GM19468 (cell line): ENCODE data around the gene TRAPPC4.
"Not testable (repeated sequence)": the region's sequence is repeated elsewhere in the genome, so short reads cannot be mapped to it uniquely, and the experiment has no call there.

ENCODE experiments used
- ATAC-seq: cut with Tn5 transposase; IDR thresholded peaks from one replicate; pipeline ENCODE4 v1.9.1; 2021; ENCODE audit warnings: mild to moderate bottlenecking, moderate library complexity, moderate number of reproducible peaks; ENCODE audit not compliant: unreplicated experiment; ENCODE audit errors: extremely low read depth

The TRAPPC4 gene

GRCh38 chr11:119012629-119013170 is 5.9 kb upstream of the TRAPPC4 start:
- ATAC-seq: no peak

GRCh38 chr11:119014209-119014924 is 4.2 kb upstream of the TRAPPC4 start:
- no peak for ATAC-seq

- no peak for ATAC-seq
These were observed 3.4 kb upstream of the TRAPPC4 start for GRCh38 chr11:119015054-119015611.

- no peak for ATAC-seq
These were observed 2.2 kb upstream of the TRAPPC4 start for GRCh38 chr11:119016216-119017009.

DNA sequence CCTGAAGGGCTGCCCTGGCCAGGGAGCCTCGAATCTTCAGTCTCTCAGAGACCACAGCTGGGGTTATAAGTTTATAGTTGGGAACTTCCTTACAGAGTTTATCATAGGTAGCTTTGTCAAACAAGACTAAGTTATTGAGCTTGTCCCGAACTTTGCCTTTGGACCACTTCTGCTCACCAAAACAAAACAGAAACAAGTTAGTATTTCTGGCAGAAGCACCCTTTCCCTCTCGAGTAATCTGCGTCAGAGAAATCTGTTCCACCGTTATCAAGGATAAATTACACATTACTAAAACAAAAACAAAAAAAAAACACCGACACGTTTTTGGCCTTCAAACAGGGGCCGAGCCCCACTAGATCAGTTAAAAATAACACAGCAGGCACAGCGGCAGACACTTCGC is 1.2 kb upstream of the TRAPPC4 start:
- not testable (repeated sequence) for ATAC-seq

- no peak for ATAC-seq
These were observed 1.4 kb downstream of the TRAPPC4 start for GRCh38 chr11:119019996-119020395.

DNA sequence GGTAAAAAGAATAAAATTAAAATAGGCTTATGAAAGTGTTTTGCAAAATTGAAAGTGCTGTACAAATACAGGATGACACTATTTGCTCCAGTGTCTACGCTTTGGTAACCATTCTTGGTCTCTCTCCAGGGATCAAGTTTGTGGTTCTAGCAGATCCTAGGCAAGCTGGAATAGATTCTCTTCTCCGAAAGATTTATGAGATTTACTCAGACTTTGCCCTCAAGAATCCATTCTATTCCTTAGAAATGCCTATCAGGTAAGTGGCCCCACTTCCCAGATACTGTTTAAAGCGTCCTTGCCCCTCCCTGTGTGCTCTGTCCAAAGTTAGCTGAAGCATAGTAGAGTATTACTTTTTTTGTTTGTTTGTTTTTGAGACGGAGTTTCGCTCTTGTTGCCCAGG is 3.1 kb downstream of the TRAPPC4 start:
- ATAC-seq: no peak

DNA sequence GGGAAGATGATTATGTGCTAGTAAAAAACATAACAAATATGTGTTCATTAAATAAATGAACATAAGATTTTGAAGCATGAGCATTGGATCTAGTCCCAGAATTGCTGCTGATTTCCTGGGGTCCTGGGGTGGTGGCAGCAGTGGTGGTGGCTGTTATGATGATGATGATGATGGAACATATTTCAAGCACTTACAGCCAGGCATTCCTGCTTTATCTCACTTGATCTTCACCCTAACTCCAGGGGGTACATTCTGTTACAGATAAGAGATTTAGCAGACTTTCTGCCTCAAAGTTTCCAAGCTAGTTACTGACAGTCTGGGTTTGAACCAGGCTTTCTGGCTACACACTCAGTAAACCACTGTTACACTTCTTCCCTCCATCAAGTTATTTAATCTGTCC is 5.2 kb downstream of the TRAPPC4 start:
- no peak for ATAC-seq

- no peak for ATAC-seq
These were observed 6.0 kb downstream of the TRAPPC4 start for GRCh38 chr11:119024430-119025098.

DNA sequence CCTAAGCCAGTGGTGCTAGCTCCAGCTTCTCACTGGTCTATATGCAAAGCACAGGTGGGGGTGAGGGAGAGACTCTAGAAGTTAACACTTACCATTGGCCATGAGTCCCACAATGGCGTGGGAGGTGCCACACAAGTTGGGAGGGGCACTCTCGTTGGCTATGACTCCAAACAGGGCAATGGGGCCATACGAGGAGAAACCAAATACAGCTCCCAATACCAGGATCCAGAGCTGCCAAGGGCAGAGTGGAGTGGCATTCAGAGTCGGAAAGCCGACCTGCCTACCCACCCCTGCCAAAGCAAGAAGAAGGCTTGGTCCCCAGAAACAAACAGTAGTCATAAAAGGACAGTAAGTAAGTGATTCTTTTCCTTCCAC is 6.5 kb downstream of the TRAPPC4 start:
- ATAC-seq: no peak

GRCh38 chr11:119025541-119025940 is 7.0 kb downstream of the TRAPPC4 start:
- ATAC-seq: no peak

DNA sequence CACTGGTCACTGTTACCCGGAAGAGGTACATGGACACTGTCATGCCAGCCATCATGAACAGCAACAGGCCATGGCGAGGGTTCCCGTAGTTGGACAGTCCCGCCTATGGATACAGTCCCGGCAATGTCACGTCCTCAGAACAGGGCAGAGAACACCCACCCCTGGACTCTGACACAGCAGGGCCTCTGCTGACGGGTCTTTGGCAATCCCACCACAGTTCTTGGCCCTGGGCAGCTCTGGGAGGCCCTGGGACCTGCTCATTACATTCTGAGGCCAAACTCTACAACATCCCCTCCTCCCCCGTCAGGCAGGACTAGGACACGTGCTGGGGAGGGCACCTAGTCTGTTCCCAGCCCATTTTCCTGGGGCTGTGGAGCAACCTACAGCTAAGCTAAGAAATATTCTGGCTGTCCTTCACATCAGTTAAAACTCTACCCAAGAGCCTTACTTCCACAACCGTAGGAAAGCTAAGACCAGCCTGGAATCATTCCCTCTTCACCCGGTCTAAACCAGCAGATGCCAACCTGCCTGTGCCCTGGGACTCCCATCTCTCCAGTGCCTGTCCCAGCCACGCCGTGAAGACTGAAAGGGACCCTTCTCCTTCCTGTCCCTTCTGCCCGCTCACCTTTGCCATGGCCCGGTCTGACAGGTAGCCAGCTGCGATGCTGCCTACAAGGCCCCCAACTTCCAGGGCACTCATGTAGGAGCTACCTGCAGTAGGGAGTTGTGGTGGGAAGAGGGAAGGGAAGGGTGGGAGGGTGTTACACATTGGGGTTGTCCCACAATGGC is 7.6 kb downstream of the TRAPPC4 start:
- ATAC-seq: no peak

- no peak for ATAC-seq
These were observed 8.4 kb downstream of the TRAPPC4 start for GRCh38 chr11:119026970-119027369.

DNA sequence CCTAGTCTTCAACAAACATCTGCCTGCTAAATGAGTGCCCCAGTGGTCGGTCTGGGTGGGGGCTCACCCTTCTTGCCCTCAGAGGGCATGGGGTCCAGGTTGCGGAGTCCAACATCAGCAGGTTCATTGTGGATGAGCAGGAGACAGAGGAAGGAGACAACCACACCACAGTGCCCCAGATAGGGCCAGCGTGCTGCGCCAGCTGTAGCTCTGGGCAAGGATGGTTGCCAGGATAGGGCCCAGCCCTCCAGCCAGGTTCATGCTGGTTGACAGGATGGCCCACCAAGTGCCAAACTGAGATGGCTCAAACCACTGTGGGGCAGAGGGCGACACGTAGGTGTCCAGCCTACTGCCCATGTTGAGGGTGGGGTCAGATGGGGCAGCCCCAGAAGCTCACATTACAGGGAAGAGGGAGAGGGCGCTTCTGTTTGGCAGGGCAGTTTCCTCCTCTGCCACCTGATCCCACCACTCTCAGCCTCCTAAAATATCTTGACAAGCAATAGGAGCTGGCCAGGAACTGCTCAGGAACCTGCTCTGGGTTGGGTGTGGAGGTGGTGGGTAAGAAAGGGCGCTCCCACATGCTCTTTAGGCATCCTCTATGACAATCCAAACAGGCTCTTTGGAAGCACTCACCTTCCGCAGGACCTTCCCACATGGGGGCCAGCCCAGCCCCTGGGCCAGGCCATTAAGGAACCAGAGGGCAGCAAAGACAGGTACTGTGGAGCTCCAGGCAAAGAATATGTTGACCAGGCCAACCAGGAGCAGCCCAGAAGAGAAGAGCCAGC is 9.2 kb downstream of the TRAPPC4 start:
- ATAC-seq: no peak

- ATAC-seq: no peak
These were observed 9.9 kb downstream of the TRAPPC4 start for GRCh38 chr11:119028346-119029068.

DNA sequence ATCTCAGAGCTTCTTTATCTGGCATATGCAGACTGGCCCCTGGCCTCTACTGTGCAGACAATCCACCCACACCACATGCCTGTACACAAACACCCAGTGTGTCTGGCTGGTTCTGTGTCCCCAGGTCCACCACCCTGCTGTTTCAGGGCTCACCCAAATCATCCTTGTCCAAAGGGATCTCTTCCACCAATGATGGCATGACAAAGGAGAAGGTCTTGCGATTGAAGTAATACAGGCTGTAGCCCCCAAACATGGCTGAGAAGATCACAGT is 10.4 kb downstream of the TRAPPC4 start:
- ATAC-seq: no peak

GRCh38 chr11:119029340-119030028 is 10.9 kb downstream of the TRAPPC4 start:
- no peak for ATAC-seq

GRCh38 chr11:119030029-119030328 is 11.4 kb downstream of the TRAPPC4 start:
- no peak for ATAC-seq
